WI38 (cell line): ENCODE data around the gene SUSD6.

ENCODE experiments used
- H3K4me3 ChIP-seq: 2 replicates; pipeline ENCODE4 v1.5.1; 2011; ENCODE audit warnings: low read depth, mild to moderate bottlenecking, control low read depth, low read length
- TF ChIP-seq, protein P1 (sequence below): IDR thresholded peaks from 2 replicates; pipeline ENCODE4 v1.5.1; 2012; ENCODE audit warnings: low read depth, mild to moderate bottlenecking, control low read depth, low read length

Gene SUSD6

GRCh38 chr14:69580009-69580577 lies 31.3 kb upstream of the SUSD6 start:
- TF ChIP-seq, protein P1, sequence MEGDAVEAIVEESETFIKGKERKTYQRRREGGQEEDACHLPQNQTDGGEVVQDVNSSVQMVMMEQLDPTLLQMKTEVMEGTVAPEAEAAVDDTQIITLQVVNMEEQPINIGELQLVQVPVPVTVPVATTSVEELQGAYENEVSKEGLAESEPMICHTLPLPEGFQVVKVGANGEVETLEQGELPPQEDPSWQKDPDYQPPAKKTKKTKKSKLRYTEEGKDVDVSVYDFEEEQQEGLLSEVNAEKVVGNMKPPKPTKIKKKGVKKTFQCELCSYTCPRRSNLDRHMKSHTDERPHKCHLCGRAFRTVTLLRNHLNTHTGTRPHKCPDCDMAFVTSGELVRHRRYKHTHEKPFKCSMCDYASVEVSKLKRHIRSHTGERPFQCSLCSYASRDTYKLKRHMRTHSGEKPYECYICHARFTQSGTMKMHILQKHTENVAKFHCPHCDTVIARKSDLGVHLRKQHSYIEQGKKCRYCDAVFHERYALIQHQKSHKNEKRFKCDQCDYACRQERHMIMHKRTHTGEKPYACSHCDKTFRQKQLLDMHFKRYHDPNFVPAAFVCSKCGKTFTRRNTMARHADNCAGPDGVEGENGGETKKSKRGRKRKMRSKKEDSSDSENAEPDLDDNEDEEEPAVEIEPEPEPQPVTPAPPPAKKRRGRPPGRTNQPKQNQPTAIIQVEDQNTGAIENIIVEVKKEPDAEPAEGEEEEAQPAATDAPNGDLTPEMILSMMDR, result peak; percentile 70
- no peak overlapping the region for H3K4me3 ChIP-seq

DNA sequence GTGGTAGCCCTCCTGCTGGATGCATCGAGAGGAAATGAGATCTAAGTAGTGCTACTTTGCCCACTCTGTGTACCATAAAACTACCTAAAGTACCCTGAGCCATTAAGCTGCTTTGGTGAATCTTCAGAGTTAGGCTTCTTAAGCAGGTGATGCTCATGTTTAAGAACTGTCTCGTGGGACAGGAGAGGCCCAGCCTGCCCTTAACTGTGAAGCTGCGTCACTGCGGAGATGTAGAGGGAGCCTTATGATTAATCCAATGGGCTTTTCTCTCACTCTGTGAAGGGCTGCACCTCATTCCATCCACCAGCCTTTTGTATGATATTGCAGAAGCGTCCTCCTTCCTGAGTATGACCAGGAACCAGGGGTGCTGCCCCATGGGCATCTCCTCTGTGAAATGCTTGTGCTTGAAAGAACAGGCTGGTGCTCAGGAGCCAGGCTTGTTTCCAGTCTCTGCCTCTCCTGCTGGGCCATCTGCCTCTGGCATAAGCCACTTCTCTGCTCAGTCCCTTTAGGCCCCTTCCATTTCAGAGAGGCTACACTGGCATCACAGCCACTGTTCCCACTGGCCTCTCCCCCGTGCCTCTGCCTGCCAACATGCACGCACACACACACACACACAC lies 30.0 kb upstream of the SUSD6 start:
- no peak overlapping the region for H3K4me3 ChIP-seq
- TF ChIP-seq, protein P1, result no peak

DNA sequence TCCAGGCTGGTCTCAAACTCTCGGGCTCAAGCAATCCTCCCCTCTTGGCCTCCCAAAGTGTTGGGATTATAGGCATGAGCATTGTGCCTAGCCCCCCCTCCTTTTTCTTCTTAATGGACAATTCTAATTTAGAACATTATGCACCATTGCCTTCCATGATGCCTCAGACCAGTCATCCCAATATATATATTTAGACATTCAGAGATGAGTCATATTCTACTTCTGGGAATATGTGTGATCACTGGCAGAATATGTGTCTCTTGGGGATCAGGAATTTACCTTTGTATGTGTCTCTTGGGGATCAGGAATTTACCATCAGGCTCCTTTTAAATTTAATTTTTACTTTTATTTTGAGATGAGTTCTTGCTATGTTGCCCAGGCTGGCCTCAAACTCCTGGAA lies 29.2 kb upstream of the SUSD6 start:
- TF ChIP-seq, protein P1, result no peak

DNA sequence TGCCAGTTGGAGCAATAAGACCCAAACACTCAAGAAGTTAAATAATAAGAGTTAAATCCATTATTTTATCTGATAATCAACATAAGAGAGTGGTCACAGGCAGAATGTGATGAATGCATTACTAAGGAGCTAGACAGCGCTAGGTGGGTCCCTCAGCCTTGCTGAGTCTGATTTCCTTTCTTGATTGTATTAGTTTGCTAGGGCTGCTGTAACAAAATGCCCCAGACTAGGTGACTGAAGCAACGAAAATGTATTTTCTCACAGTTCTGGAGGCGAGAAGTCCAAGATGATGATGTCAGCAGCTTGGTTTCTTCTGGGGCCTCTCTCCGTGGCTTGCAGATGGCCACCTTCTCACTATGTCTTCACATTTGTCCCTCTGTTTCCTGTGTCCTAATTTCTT lies 28.6 kb upstream of the SUSD6 start:
- no peak overlapping the region for H3K4me3 ChIP-seq
- TF ChIP-seq, protein P1, result no peak

More for the DNA sequence above, 29.2 kb upstream of the SUSD6 start:
- H3K4me3 ChIP-seq, result no peak overlapping the region

DNA sequence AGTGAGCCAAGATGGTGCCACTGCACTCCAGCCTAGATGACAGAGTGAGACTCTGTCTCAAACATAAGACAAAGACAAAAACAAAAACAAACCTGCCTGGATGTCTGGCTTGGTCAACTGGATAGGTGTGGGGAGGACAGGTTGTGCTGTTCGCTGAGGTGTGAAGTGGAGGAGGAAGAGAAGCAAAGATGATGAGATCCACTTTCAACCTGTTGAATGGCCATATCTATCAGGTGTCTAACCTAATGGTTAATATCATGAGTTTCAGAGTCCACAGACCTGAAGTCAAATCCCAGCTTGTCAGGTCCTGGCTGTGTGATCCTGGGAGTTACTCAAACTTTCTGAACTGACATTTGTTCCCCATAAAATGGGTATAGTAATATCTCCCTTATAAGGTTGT lies 27.0 kb upstream of the SUSD6 start:
- H3K4me3 ChIP-seq, result no peak overlapping the region
- TF ChIP-seq, protein P1, result no peak

DNA sequence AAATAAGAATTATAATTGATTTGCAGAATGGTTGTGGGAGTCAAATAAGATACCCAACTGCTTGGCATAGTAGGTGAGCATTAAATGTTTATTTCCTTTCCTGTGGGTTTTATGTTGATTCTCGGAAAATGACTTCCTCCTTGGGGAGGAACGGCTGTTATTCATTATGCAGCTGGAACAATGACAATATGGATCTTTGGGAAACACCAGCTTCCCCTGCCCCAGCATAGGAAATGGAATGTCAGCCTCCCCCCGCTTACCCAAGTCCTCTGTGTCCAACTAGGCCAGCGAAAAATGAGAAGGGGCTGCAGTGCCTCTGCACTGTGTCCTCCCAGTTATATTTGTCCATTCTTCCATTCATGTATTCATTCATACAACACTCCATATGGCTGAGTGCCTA lies 25.0 kb upstream of the SUSD6 start:
- H3K4me3 ChIP-seq, result no peak overlapping the region
- TF ChIP-seq, protein P1, result no peak

GRCh38 chr14:69587389-69587788 lies 24.0 kb upstream of the SUSD6 start:
- H3K4me3 ChIP-seq, result no peak overlapping the region
- TF ChIP-seq, protein P1, result no peak
